Testis (tissue), 2 donors: Measurements from ENCODE around the gene TTBK2.

Source experiments
- CTCF ChIP-seq, 3 experiments: fragments of 450-650 bp in 2 of 3; fragments of 200-600 bp in 1 of 3; sonication (generic) in 1 of 3; IDR thresholded peaks; one replicate each; pipeline ENCODE4 v1.5.1; 2016 to 2019; ENCODE audit warnings: antibody characterized with exemption in 3 of 3, mild to moderate bottlenecking in 2 of 3, moderate library complexity in 1 of 3
- POLR2A ChIP-seq: fragments of 450-650 bp; IDR thresholded peaks from one replicate; pipeline ENCODE4 v1.6.1; 2017; ENCODE audit warnings: antibody characterized with exemption, mild to moderate bottlenecking, moderate library complexity

- TF ChIP-seq CTCF (IDR thresholded peaks at IDR 0.05) = no peak
- TF ChIP-seq POLR2A = no peak
Measured at GRCh38 chr15:42772901-42773300, 147.7 kb downstream of the TTBK2 start.
